IPS DF 4.7 (cell line): Measurements from ENCODE around the gene KIR2DL3.

Experiments
- DNase-seq: peaks from one replicate; pipeline ENCODE4 v3.0.0-alpha.2; 2013; ENCODE audit warnings: low spot score; ENCODE audit errors: extremely low read depth

The KIR2DL3 gene

DNA sequence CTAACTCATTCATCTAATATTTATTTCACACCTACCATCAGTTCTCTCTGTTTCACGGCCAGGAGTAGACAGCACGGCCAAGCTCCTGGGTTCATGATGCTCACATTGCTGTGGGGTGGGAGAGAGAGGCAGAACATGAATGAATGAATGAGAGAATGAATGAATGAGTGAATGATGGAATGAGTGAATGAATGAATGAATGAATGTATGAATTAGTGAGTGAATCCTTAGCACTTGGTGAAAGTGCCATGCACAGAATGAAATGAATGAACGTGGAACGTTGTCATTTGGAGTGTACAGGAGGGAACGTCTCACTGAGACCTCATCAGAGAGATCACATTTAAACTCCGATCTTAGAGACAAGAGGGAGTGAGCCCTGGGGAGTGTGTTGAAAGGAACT is 53.2 kb downstream of the KIR2DL3 start:
- no peak for DNase-seq

DNA sequence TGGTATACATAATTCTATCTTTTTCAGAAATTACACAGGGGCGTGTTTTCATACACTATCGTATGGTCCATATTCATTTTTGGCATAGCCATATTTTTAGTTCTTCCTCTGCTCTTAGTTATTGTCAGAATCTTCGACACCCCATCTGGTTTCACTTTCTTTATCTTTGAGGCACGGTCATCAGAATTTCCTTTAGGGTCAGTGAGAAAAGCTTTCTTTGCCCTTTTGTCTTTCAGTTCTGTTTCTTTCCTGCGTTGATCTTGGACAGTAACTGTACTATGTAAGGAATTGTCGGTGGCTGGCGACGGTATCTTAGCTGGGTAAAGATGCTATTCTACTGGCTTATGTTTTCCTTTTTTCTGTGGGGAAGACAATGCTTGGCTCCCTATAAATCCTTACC is 54.5 kb downstream of the KIR2DL3 start:
- DNase-seq: no peak

DNA sequence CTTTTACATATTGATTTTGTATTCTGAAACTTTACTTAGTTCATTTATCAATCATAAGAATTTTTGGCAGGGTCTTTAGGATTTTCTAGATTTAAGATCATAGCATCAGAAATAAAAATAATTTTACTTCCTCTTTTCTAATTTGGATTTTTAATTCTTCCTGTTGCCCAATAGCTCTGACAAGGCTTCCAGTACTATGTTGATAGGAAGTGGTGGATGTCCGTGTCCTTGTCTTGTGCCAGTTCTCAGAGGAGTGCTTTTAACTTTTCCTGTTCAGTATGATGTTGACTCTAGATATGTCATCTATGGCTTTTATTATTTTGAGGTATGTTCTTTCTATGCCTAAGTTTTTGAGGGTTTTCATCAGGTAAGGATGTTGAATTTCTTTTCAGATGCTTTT is 57.4 kb downstream of the KIR2DL3 start:
- no peak for DNase-seq
